HEK293T (cell line): Measurements from ENCODE around the gene GRK6.

Experiments
- CTCF ChIA-PET: fragments of 350-600 bp; formaldehyde crosslinking; extraction: SDS; loops from one replicate; lab custom pipeline; 2021; ENCODE audit warnings: antibody characterized with exemption, inconsistent platforms; lab: Yijun Ruan, JAX
- POLR2A ChIA-PET: fragments of 350-600 bp; formaldehyde crosslinking; extraction: SDS; loops from one replicate; lab custom pipeline; 2020; ENCODE audit warnings: antibody characterized with exemption, inconsistent platforms; lab: Yijun Ruan, JAX
- DNase-seq: peaks from one replicate; pipeline ENCODE4 v3.0.0; 2012; ENCODE audit warnings: mixed read lengths; ENCODE audit errors: extremely low spot score
- ARNT ChIP-seq: fragments of 450-650 bp; IDR thresholded peaks from 2 replicates; pipeline ENCODE4 v1.6.1; 2017; ENCODE audit warnings: mild to moderate bottlenecking
- BHLHE40 ChIP-seq: fragments of 450-650 bp; IDR thresholded peaks from 2 replicates; pipeline ENCODE4 v1.6.1; 2016; ENCODE audit warnings: mild to moderate bottlenecking, moderate library complexity, borderline replicate concordance
- CTBP1 ChIP-seq: fragments of 450-650 bp; IDR thresholded peaks from 2 replicates; pipeline ENCODE4 v1.6.1; 2016; ENCODE audit warnings: borderline replicate concordance
- ELF4 ChIP-seq: fragments of 450-650 bp; IDR thresholded peaks from 2 replicates; pipeline ENCODE4 v1.6.1; 2017; ENCODE audit warnings: antibody characterized with exemption
- FOXA1 ChIP-seq: fragments of 450-650 bp; IDR thresholded peaks from 2 replicates; pipeline ENCODE4 v1.6.1; 2016; ENCODE audit warnings: mild to moderate bottlenecking
- FOXK2 ChIP-seq: fragments of 450-650 bp; IDR thresholded peaks from 2 replicates; pipeline ENCODE4 v1.6.1; 2016; ENCODE audit warnings: mild to moderate bottlenecking
- FOXM1 ChIP-seq: fragments of 450-650 bp; IDR thresholded peaks from 2 replicates; pipeline ENCODE4 v1.6.1; 2017; ENCODE audit warnings: mild to moderate bottlenecking, borderline replicate concordance
- HDGF ChIP-seq: fragments of 450-650 bp; IDR thresholded peaks from 2 replicates; pipeline ENCODE4 v1.6.1; 2017; ENCODE audit warnings: antibody characterized with exemption, borderline replicate concordance
- L3MBTL2 ChIP-seq: fragments of 450-650 bp; conservative IDR thresholded peaks from 2 replicates; pipeline ENCODE4 v1.6.1; 2016; ENCODE audit warnings: mild to moderate bottlenecking
- LEF1 ChIP-seq: fragments of 450-650 bp; IDR thresholded peaks from 2 replicates; pipeline ENCODE4 v1.6.1; 2017; ENCODE audit warnings: mild to moderate bottlenecking, borderline replicate concordance
- NFRKB ChIP-seq: fragments of 450-650 bp; IDR thresholded peaks from 2 replicates; pipeline ENCODE4 v1.6.1; 2016; ENCODE audit warnings: mild to moderate bottlenecking, moderate library complexity
- SP1 ChIP-seq: fragments of 450-650 bp; IDR thresholded peaks from 2 replicates; pipeline ENCODE4 v1.6.1; 2017
- SUZ12 ChIP-seq: fragments of 450-650 bp; IDR thresholded peaks from 2 replicates; pipeline ENCODE4 v1.6.1; 2016; ENCODE audit warnings: mild to moderate bottlenecking
- TARDBP ChIP-seq: fragments of 450-650 bp; IDR thresholded peaks from 2 replicates; pipeline ENCODE4 v1.6.1; 2016
- ZNF384 ChIP-seq: fragments of 450-650 bp; IDR thresholded peaks from 2 replicates; pipeline ENCODE4 v1.6.1; 2016
- TF ChIP-seq, protein P1 (sequence below): fragments of 450-650 bp; IDR thresholded peaks from 2 replicates; pipeline ENCODE4 v1.6.1; 2016

GRK6 gene

DNA sequence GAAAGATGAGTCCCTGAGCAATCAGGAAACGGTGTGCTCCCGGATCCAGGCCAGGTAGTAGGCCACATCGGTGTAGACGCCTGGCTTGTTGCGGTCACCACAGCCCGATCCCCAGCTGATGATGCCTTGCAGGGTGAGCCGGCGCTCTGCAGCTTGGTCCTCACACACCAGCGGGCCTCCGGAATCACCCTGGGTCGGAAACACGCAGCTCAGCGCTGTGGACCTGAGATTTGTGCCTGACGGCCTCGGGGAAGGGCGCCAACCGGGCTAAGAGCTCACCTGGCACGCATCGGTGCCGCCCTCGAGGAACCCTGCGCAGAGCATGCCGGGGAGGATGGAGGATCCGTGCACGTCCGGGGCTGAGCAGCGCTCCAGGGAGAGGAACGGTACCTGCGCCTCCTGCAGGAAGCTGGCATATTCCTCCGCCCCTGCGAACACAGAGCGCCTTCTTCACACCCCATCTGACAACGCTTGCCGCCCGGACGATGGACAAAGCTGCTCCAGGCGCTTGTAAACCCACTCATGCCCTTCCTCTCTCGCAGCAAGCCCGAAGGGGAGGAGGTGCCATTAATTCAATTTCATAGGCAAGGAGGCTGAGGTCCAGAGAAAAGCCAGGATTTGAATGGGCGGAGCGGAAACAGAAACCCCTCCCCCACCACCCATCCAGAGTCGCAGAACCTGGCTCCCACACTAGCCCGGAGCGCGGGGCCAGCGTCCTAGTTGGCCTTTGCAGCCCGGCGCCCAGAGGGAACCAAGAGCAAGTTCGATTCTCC is 24.0 kb upstream of the GRK6 start:
- ChIA-PET POLR2A (interaction anchor here (0.6 to 4.5 kb wide), 15 partner anchors 10 to 653 kb away, joined by 3 to 46 read pairs (median 4); partner anchors contain the start of genes GRK6 and PRR7), CTCF (interaction anchor here (0.7 to 5.0 kb wide), 16 partner anchors 9 to 289 kb away, joined by 3 to 56 read pairs (median 7); partner anchors contain the start of genes GRK6 and PRR7)
- DNase-seq, result peak; percentile 91
- TF ChIP-seq BHLHE40 (no peak), L3MBTL2 (peak; percentile 89), CTBP1 (peak; percentile 39; the same call in 1 of the 2 replicates)

DNA sequence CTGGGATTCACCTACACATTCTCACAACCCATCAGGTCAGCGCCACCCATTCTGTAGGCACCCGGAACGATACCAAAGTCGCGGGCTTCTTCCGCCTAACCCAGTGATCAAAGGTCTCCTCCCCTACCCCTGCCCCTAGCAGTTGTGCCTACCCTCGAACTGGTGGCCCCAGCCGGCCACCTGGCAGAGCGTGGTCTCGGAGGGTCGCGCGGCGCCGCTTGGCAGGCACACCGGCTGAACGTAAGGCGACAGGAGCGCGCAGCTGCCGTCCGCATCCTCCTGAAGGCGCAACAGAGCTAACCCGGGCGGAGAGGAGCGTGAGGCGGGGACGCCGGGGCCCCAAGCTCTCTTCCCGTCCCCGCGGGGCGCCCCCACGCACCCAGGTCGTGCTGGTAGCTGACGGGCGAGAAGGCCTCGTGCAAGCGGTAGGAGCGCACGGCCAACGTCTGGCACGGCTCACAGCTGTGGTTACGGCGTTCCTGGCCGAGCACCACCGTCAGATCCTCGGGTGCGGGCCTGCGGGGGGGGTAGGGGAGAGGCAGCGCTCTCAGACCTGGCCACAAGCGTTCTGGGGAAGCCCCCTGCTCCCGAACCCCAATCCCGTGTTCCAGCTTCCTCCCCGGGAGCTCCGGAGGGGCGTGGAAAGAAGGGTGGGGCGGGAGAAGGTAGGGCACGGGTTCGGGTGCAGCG is 23.2 kb upstream of the GRK6 start:
- no peak for TF ChIP-seq BHLHE40
- TF ChIP-seq L3MBTL2, result peak; percentile 44; the same call in 1 of the 2 replicates
- peak; percentile 51 for DNase-seq
- POLR2A ChIA-PET, result interaction anchor here (0.8 to 4.5 kb wide), 17 partner anchors 10 to 713 kb away, joined by 3 to 46 read pairs (median 5); partner anchors contain the start of genes GRK6 and PRR7
- CTCF ChIA-PET, result interaction anchor here (0.6 to 5.0 kb wide), 21 partner anchors 10 to 290 kb away, joined by 3 to 56 read pairs (median 7); partner anchors contain the start of genes GRK6 and PRR7

DNA sequence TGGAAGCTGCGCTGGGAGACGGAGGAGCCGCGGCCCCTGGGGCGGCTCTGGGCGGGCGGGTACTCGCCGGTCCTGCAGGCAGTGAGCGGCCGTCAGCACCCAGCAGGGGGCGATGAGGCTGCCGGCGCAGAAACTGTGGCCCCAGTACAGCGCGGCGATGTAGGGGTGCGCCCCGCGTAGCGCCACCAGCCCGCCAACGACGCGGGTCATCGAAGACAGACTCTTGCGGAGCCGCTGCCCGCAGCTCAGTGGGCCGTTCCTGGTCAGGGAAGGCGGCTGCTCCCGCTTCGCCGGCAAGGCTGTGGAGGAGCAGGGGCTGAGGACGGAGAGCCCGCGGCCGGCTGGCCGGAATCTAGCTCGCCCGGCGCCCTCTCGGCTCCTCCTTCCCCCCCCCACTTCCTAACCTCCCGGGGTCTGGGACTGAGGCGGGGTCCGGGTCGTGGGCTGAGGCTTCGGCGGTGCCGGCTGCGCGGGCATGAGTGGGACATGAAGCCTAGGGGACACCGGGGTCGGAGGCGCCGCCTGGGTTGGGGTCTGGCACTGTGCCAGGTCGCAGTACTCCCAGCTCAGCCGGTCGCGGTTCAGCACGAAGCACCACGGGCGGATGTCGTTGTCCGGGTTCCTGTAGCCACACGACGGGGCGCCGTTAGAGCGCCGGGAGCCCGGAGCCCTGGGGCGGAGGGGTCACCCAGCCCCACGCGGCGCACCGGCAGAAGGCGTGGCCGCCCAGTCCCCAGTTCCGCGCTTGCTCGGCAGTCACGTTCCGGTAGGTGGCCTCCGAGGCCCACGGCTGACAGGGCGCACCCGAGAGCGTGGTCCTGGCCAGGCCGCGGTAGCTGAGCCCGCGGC is 22.5 kb upstream of the GRK6 start:
- POLR2A ChIA-PET, result interaction anchor here (0.8 to 4.5 kb wide), 18 partner anchors 12 to 712 kb away, joined by 3 to 46 read pairs (median 4); partner anchors contain the start of genes GRK6 and PRR7
- CTCF ChIA-PET, result interaction anchor here (0.7 to 5.0 kb wide), 19 partner anchors 9 to 97 kb away, joined by 3 to 56 read pairs (median 7); partner anchors contain the start of genes GRK6 and PRR7
- TF ChIP-seq SUZ12, result no peak
- peak; percentile 67 for TF ChIP-seq L3MBTL2
- TF ChIP-seq CTBP1, result no peak
- TF ChIP-seq HDGF, result no peak
- peak; percentile 86 for DNase-seq

DNA sequence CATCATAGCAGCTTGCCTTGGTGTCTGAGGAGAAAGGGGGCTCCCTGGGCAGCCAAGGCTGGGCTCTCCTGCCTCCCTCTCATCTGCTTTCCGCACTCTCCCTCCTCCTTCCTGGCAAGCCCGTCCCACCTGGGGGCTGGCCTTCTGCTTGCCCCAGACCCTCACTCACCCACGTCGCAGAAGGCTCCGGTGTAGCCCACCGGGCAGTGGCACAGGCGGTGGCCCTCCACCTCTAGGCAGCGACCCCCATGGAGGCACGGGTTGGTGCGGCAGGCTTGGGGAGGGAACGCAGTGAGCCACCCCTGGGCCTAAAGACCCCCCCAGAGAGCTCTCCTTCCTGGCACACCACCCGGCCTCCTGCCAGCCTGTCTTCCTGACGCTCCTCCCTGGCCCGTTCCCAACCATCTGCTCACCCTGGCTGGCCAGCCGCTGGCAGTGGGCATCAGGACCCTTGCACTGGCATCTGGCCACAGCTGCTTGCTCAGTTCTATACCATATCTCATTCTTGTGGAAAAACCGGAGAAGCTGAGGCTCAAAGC is 21.8 kb upstream of the GRK6 start:
- ChIA-PET POLR2A (interaction anchor here (0.6 to 4.5 kb wide), 15 partner anchors 12 to 92 kb away, joined by 3 to 46 read pairs (median 5); partner anchors contain the start of gene GRK6), CTCF (interaction anchor here (0.6 to 5.0 kb wide), 17 partner anchors 9 to 96 kb away, joined by 3 to 56 read pairs (median 7); partner anchors contain the start of genes GRK6 and PRR7)
- TF ChIP-seq ZNF384 (no peak), NFRKB (no peak), CTBP1 (no peak), SP1 (no peak), LEF1 (no peak), L3MBTL2 (no peak), FOXM1 (no peak), FOXK2 (no peak), ARNT (no peak), HDGF (no peak), TARDBP (no peak), SUZ12 (no peak), ELF4 (no peak), FOXA1 (no peak)
- TF ChIP-seq, protein P1, sequence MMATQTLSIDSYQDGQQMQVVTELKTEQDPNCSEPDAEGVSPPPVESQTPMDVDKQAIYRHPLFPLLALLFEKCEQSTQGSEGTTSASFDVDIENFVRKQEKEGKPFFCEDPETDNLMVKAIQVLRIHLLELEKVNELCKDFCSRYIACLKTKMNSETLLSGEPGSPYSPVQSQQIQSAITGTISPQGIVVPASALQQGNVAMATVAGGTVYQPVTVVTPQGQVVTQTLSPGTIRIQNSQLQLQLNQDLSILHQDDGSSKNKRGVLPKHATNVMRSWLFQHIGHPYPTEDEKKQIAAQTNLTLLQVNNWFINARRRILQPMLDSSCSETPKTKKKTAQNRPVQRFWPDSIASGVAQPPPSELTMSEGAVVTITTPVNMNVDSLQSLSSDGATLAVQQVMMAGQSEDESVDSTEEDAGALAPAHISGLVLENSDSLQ, result no peak
- no peak for DNase-seq

DNA sequence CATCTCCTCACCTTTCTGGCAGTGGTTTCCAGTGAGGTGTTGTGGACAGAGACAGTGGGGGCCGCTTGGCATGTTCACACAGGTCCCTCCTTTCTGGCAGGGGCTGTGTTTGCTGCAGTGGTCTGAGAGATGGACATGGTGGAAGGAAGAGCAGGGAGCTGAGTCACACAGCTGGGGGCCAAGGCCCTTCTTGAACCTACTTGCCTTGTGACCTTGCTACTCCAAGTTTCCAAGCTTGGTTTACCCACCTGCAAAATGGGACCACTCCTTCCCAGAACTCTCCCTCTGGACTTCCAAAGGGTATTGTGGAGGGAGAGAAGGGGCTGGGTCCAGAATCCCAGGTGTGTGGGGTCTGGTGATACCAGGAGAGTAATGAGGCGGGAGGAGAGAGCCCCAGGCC is 21.2 kb upstream of the GRK6 start:
- no peak for DNase-seq
- POLR2A ChIA-PET, result interaction anchor here (0.6 to 4.5 kb wide), 4 partner anchors 18 to 49 kb away, joined by 3 to 46 read pairs (median 18); partner anchors contain the start of gene GRK6
- CTCF ChIA-PET, result interaction anchor here (0.8 to 5.0 kb wide), 9 partner anchors 12 to 96 kb away, joined by 3 to 50 read pairs (median 8); partner anchors contain the start of genes GRK6 and PRR7
- TF ChIP-seq NFRKB, result no peak
- no peak for TF ChIP-seq L3MBTL2
- no peak for TF ChIP-seq BHLHE40
- no peak for TF ChIP-seq HDGF
- no peak for TF ChIP-seq FOXA1
- TF ChIP-seq FOXM1, result no peak
- TF ChIP-seq CTBP1, result no peak
- no peak for TF ChIP-seq LEF1
- TF ChIP-seq ELF4, result no peak
- no peak for TF ChIP-seq FOXK2
- no peak for TF ChIP-seq ZNF384
- TF ChIP-seq SUZ12, result no peak
- TF ChIP-seq ARNT, result no peak
- TF ChIP-seq TARDBP, result no peak

DNA sequence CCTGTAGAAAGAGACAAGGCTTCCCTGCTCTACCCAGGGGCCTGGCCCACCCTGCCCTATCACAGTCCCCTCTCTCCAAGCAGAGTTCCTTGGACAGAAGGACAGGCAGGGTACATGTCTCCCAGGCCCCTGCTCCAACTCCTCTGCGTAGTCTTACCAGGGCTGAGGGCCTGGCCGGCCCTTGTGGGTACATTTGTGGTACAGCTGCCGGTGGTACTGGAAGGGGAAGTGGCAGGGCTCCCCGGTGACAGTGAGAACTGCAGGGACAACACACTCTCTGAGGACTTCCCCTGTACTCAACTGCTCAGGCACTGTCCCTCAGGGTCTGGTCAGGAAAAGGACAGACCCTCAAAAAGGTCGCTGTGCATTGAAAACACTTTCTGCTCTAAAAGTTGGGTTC is 20.7 kb upstream of the GRK6 start:
- ChIA-PET CTCF (interaction anchor here (0.8 to 5.0 kb wide), 2 partner anchors 12 to 42 kb away, joined by 3 to 30 read pairs; partner anchors contain the start of gene PRR7), POLR2A (interaction anchor here (3.6 to 4.5 kb wide), 2 partner anchors 21 to 49 kb away, joined by 30 to 34 read pairs; partner anchors contain the start of gene GRK6)
- TF ChIP-seq BHLHE40, result no peak
- TF ChIP-seq LEF1, result no peak
- no peak for TF ChIP-seq FOXK2
- no peak for TF ChIP-seq HDGF
- TF ChIP-seq FOXA1, result no peak
- TF ChIP-seq ZNF384, result no peak
- TF ChIP-seq ARNT, result no peak
- TF ChIP-seq SP1, result no peak
- no peak for TF ChIP-seq FOXM1
- TF ChIP-seq NFRKB, result no peak
- no peak for DNase-seq
